GM21825 (cell line): ENCODE results near the gene ATG9B.

Experiments used
- ATAC-seq: cut with Tn5 transposase; IDR thresholded peaks from one replicate; pipeline ENCODE4 v1.9.1; 2021; ENCODE audit warnings: mild to moderate bottlenecking, moderate library complexity; ENCODE audit not compliant: unreplicated experiment

ATG9B gene

GRCh38 chr7:151024435-151025056 lies at the start of gene ATG9B:
ATG9B (minus strand) TSS chr7:151024494; CDS start chr7:151024423, 71 bp downstream.
- ATAC-seq = no peak

- no peak for ATAC-seq
Observed at GRCh38 chr7:151073990-151074389, 49.7 kb upstream of the ATG9B start.

GRCh38 chr7:151071032-151071866 lies 47.0 kb upstream of the ATG9B start:
- ATAC-seq = no peak

- no peak for ATAC-seq
Observed at GRCh38 chr7:151070574-151070960, 46.3 kb upstream of the ATG9B start.

- ATAC-seq = no peak
Observed at GRCh38 chr7:151069841-151070573, 45.7 kb upstream of the ATG9B start.

GRCh38 chr7:151068069-151068773 lies 43.9 kb upstream of the ATG9B start:
- ATAC-seq = no peak

GRCh38 chr7:151066273-151066974 lies 42.1 kb upstream of the ATG9B start:
- ATAC-seq = no peak

GRCh38 chr7:151065516-151065915 lies 41.2 kb upstream of the ATG9B start:
- ATAC-seq = no peak

- ATAC-seq = no peak
Observed at GRCh38 chr7:151064993-151065392, 40.7 kb upstream of the ATG9B start.

- no peak for ATAC-seq
Observed at GRCh38 chr7:151064454-151064853, 40.2 kb upstream of the ATG9B start.

GRCh38 chr7:151063212-151063561 lies 38.9 kb upstream of the ATG9B start:
- ATAC-seq = no peak

GRCh38 chr7:151062399-151063211 lies 38.3 kb upstream of the ATG9B start:
- no peak for ATAC-seq

- no peak for ATAC-seq
Observed at GRCh38 chr7:151062111-151062398, 37.8 kb upstream of the ATG9B start.

- no peak for ATAC-seq
Observed at GRCh38 chr7:151061213-151062110, 37.2 kb upstream of the ATG9B start.

- ATAC-seq = no peak
Observed at GRCh38 chr7:151060416-151061212, 36.3 kb upstream of the ATG9B start.

GRCh38 chr7:151060113-151060415 lies 35.8 kb upstream of the ATG9B start:
- no peak for ATAC-seq

GRCh38 chr7:151059367-151060112 lies 35.2 kb upstream of the ATG9B start, which contains the start of gene SLC4A2:
SLC4A2 (plus strand) TSS chr7:151059589; CDS start chr7:151061988, 2,399 bp downstream.
- peak; percentile 35 for ATAC-seq
